A549 (cell line): ENCODE measurements around the gene AGBL4. TPM values are rescaled to one million over a fixed set of nuclear protein-coding genes. Genes with fewer than 3 reads are reported as not detected.

ENCODE experiments used
- ATAC-seq, 2 experiments: fragments of 200-7000 bp in 1 of 2; fragments of >200 bp in 1 of 2; cut with Nextera tagmentation in 1 of 2; cut with Tn5 transposase in 1 of 2; 3 replicates each; pipeline versions ENCODE4 v1.8.0 to v1.9.1; 2018 to 2020; ENCODE audit warnings: mild to moderate bottlenecking in 1 of 2, moderate library complexity in 1 of 2
- CTCF ChIA-PET: fragments of 300-600 bp; sonication (Branson Sonifier 250); formaldehyde crosslinking; extraction: SDS; loops from one replicate; lab custom pipeline; 2021; ENCODE audit warnings: antibody characterized with exemption, inconsistent platforms; lab: Yijun Ruan, JAX
- POLR2A ChIA-PET: fragments of 350-600 bp; formaldehyde crosslinking; extraction: SDS; loops from one replicate; lab custom pipeline; 2021; ENCODE audit warnings: antibody characterized with exemption, inconsistent platforms; lab: Yijun Ruan, JAX
- DNase-seq, 2 experiments: peaks; one replicate each; pipeline versions ENCODE4 v3.0.0 to v3.0.0-alpha.2; 2011 to 2016; ENCODE audit warnings: low read depth in 1 of 2, low spot score in 1 of 2
- FAIRE-seq: peaks from 2 replicates; lab custom pipeline; 2011; peaks lifted over from hg19 to GRCh38; lab: Jason Lieb, UNC
- H3K27ac ChIP-seq, 2 experiments: fragments of >200 bp; sonication (Bioruptor Twin); formaldehyde crosslinking; 3 replicates each; pipeline ENCODE4 v1.5.1; 2016 to 2017
- H3K4me1 ChIP-seq: fragments of >200 bp; sonication (Bioruptor Twin); formaldehyde crosslinking; 3 replicates; pipeline ENCODE4 v1.6.1; 2016
- H3K4me2 ChIP-seq: fragments of >200 bp; sonication (Bioruptor Twin); formaldehyde crosslinking; 3 replicates; pipeline ENCODE4 v1.6.1; 2016
- H3K4me3 ChIP-seq: fragments of >200 bp; sonication (Bioruptor Twin); formaldehyde crosslinking; 3 replicates; pipeline ENCODE4 v1.5.1; 2016
- H3K9me3 ChIP-seq: fragments of >200 bp; sonication (Bioruptor Twin); formaldehyde crosslinking; 3 replicates; pipeline ENCODE4 v1.6.1; 2016
- CBX8 ChIP-seq: fragments of 200-600 bp; sonication (generic); IDR thresholded peaks from 2 replicates; pipeline ENCODE4 v1.6.1; 2016
- CEBPB ChIP-seq, 2 experiments: fragments of >200 bp in 1 of 2; sonication (Bioruptor Twin) in 1 of 2; formaldehyde crosslinking in 1 of 2; IDR thresholded peaks; 2 replicates each; pipeline ENCODE4 v1.6.1; 2012 to 2016
- EHF ChIP-seq: fragments of 250-450 bp; sonication (Bioruptor Pico); IDR thresholded peaks from 2 replicates; pipeline ENCODE4 v1.5.0; 2020; ENCODE audit warnings: mild to moderate bottlenecking
- EHMT2 ChIP-seq: fragments of 200-600 bp; sonication (generic); IDR thresholded peaks from 2 replicates; pipeline ENCODE4 v1.6.1; 2016; ENCODE audit warnings: antibody characterized with exemption, low read depth, mild to moderate bottlenecking, moderate library complexity
- ESRRA ChIP-seq: fragments of 150-350 bp; IDR thresholded peaks from 2 replicates; pipeline ENCODE4 v1.6.1; 2014; ENCODE audit warnings: mild to moderate bottlenecking, low read length, borderline replicate concordance
- FOSL2 ChIP-seq, 2 experiments: fragments of 450-650 bp in 1 of 2; fragments of >200 bp in 1 of 2; sonication (Bioruptor Twin) in 1 of 2; formaldehyde crosslinking; IDR thresholded peaks; 2 replicates each; pipeline versions ENCODE4 v1.5.0 to v1.6.1; 2016 to 2020; ENCODE audit warnings: mild to moderate bottlenecking in 1 of 2, moderate library complexity in 1 of 2
- FOXS1 ChIP-seq: fragments of 250-450 bp; sonication (Bioruptor Pico); IDR thresholded peaks from 2 replicates; pipeline ENCODE4 v1.5.0; 2020; ENCODE audit warnings: mild to moderate bottlenecking, moderate library complexity
- GATA3 ChIP-seq: IDR thresholded peaks from 2 replicates; pipeline ENCODE4 v1.6.1; 2012; ENCODE audit warnings: borderline replicate concordance
- HEYL ChIP-seq: fragments of 250-450 bp; sonication (Bioruptor Pico); IDR thresholded peaks from 2 replicates; pipeline ENCODE4 v1.8.0; 2021; ENCODE audit warnings: mild to moderate bottlenecking, moderate library complexity
- JUN ChIP-seq, 2 experiments: fragments of >200 bp; sonication (Bioruptor Twin); formaldehyde crosslinking; IDR thresholded peaks; 2 replicates in 1 of 2; 3 replicates in 1 of 2; pipeline ENCODE4 v1.6.1; 2016 to 2017
- JUNB ChIP-seq: fragments of >200 bp; sonication (Bioruptor Twin); formaldehyde crosslinking; IDR thresholded peaks from 2 replicates; pipeline ENCODE4 v1.6.1; 2016
- KDM1A ChIP-seq: fragments of 200-600 bp; sonication (generic); IDR thresholded peaks from 2 replicates; pipeline ENCODE4 v1.6.1; 2016; ENCODE audit warnings: low read depth, mild to moderate bottlenecking
- KDM5A ChIP-seq: fragments of 200-600 bp; sonication (generic); IDR thresholded peaks from 2 replicates; pipeline ENCODE4 v1.6.1; 2016; ENCODE audit warnings: antibody characterized with exemption, mild to moderate bottlenecking
- MAZ ChIP-seq: fragments of 150-350 bp; IDR thresholded peaks from 2 replicates; pipeline ENCODE4 v1.6.1; 2014; ENCODE audit warnings: antibody characterized with exemption, low read depth, low read length, borderline replicate concordance
- MYC ChIP-seq: IDR thresholded peaks from 2 replicates; pipeline ENCODE4 v1.6.1; 2012; ENCODE audit warnings: mild to moderate bottlenecking, inconsistent platforms, low read length, improper control_type of control experiment, borderline replicate concordance
- POLR2A ChIP-seq: IDR thresholded peaks from 2 replicates; pipeline ENCODE4 v1.6.1; 2012; ENCODE audit warnings: mild to moderate bottlenecking, low read length
- RARB ChIP-seq: fragments of 250-450 bp; sonication (Bioruptor Pico); IDR thresholded peaks from 2 replicates; pipeline ENCODE4 v1.8.0; 2021; ENCODE audit warnings: mild to moderate bottlenecking, moderate library complexity
- RCOR1 ChIP-seq: fragments of 150-350 bp; IDR thresholded peaks from 2 replicates; pipeline ENCODE4 v1.6.1; 2014; ENCODE audit warnings: antibody characterized with exemption, low read length, low read depth
- RNF2 ChIP-seq: fragments of 200-600 bp; sonication (generic); IDR thresholded peaks from 2 replicates; pipeline ENCODE4 v1.6.1; 2016; ENCODE audit warnings: low read depth, mild to moderate bottlenecking, antibody characterized with exemption, moderate library complexity, borderline replicate concordance
- SMC3 ChIP-seq: fragments of >200 bp; sonication (Bioruptor Twin); formaldehyde crosslinking; IDR thresholded peaks from 3 replicates; pipeline ENCODE4 v1.6.1; 2018; ENCODE audit warnings: inconsistent platforms
- SREBF2 ChIP-seq: fragments of 450-650 bp; IDR thresholded peaks from 2 replicates; pipeline ENCODE4 v1.6.1; 2014; ENCODE audit warnings: mild to moderate bottlenecking, moderate library complexity
- TFCP2L1 ChIP-seq: fragments of 250-450 bp; sonication (Bioruptor Pico); IDR thresholded peaks from 2 replicates; pipeline ENCODE4 v1.5.0; 2021; ENCODE audit warnings: mild to moderate bottlenecking
- TP53 ChIP-seq: fragments of 250-450 bp; sonication (Bioruptor Pico); IDR thresholded peaks from 2 replicates; pipeline ENCODE4 v1.5.0; 2021; ENCODE audit warnings: mild to moderate bottlenecking, moderate library complexity
- ZC3H11A ChIP-seq: fragments of 450-650 bp; IDR thresholded peaks from 2 replicates; pipeline ENCODE4 v1.6.1; 2014; ENCODE audit warnings: antibody characterized with exemption, mild to moderate bottlenecking
- ZNF302 ChIP-seq: fragments of 250-450 bp; sonication (Bioruptor Pico); IDR thresholded peaks from 2 replicates; pipeline ENCODE4 v1.9.0; 2021; ENCODE audit warnings: inconsistent platforms, mild to moderate bottlenecking, moderate library complexity
- ZSCAN20 ChIP-seq: fragments of 250-450 bp; sonication (Bioruptor Pico); IDR thresholded peaks from 2 replicates; pipeline ENCODE4 v1.8.0; 2022; ENCODE audit warnings: mild to moderate bottlenecking, moderate library complexity
- WGBS: methylation state at CpG from one replicate; pipeline ENCODE4 v1.1.6; 2017; ENCODE audit errors: missing lambda C conversion rate; 5-methylcytosine and 5-hydroxymethylcytosine counted together
- polyA plus RNA-seq, 4 experiments: library from polyadenylated mRNA; depleted of rRNA in 3 of 4; stranded (reverse); fragments of >200 nt; fragmentation: RNase III in 1 of 4; extraction: RNeasy Plus Mini Kit Qiagen cat#74134 plus additional on column Dnase treatment in 1 of 4; gene quantifications; 2 replicates in 3 of 4; 3 replicates in 1 of 4; pipeline ENCODE4 v1.2.3, GENCODE V29; 2011 to 2017
- TF ChIP-seq, protein P1 (sequence below): fragments of 250-450 bp; sonication (Bioruptor Pico); IDR thresholded peaks from 2 replicates; pipeline ENCODE4 v1.5.0; 2021; ENCODE audit warnings: mild to moderate bottlenecking, moderate library complexity, borderline replicate concordance
- TF ChIP-seq, protein P2 (sequence below): fragments of >200 bp; sonication (Bioruptor Twin); formaldehyde crosslinking; IDR thresholded peaks from 3 replicates; pipeline ENCODE4 v1.6.1; 2016
- TF ChIP-seq, protein P3 (sequence below): fragments of 150-350 bp; IDR thresholded peaks from 2 replicates; pipeline ENCODE4 v1.6.1; 2014; ENCODE audit warnings: low read depth, mild to moderate bottlenecking, low read length
- TF ChIP-seq, protein P4 (sequence below): fragments of 450-650 bp; IDR thresholded peaks from 2 replicates; pipeline ENCODE4 v1.6.1; 2014; ENCODE audit warnings: antibody characterized with exemption
- TF ChIP-seq, protein P5 (sequence below): IDR thresholded peaks from 2 replicates; pipeline ENCODE4 v1.6.1; 2012; ENCODE audit warnings: low read depth, borderline replicate concordance

Gene AGBL4
- polyA plus RNA-seq, 2 of the 4 experiments (the other 2 are of a cell fraction): not detected

DNA sequence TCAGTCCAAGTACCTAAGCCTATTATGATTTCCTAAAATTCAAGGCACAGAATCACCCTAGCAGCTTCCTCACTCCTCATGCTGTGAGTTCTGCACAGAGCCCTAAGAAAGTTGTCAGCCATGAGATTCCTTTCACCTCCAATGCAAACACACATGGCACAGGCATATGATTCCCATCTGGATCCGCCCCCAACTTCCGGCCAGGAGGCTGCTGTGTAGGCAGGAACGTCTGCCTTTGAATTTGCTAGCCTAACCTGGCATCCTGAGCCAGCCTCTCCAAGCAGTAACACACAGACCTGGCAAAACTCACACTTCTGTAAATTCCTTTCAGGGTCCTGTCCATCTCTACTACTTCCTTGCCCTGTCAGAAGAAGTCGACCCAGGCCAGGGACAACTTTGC, 726.0 kb downstream of the AGBL4 start:
- FAIRE-seq: no peak
- no peak overlapping the region for H3K4me2 ChIP-seq
- WGBS: 6% methylated on average over 4 of the region's 4 CpGs
- H3K27ac ChIP-seq: no peak overlapping the region
- ATAC-seq: no peak
- no peak for DNase-seq
- H3K4me1 ChIP-seq: no peaks in the 10 kb centered on the region
- ChIA-PET CTCF (no interaction called here), POLR2A (no interaction called here)
- TF ChIP-seq MAZ (no peak), ESRRA (no peak), JUN (IDR thresholded peaks at IDR 0.05) (no peak), KDM5A (no peak), FOXS1 (CRISPR knock-in tag) (no peak), SMC3 (no peak), SREBF2 (no peak), RARB (CRISPR knock-in tag) (no peak), CBX8 (no peak), MYC (no peak), RCOR1 (no peak), ZSCAN20 (no peak), ZNF302 (CRISPR knock-in tag) (no peak), POLR2A (no peak), KDM1A (no peak)
- TF ChIP-seq, protein P1, sequence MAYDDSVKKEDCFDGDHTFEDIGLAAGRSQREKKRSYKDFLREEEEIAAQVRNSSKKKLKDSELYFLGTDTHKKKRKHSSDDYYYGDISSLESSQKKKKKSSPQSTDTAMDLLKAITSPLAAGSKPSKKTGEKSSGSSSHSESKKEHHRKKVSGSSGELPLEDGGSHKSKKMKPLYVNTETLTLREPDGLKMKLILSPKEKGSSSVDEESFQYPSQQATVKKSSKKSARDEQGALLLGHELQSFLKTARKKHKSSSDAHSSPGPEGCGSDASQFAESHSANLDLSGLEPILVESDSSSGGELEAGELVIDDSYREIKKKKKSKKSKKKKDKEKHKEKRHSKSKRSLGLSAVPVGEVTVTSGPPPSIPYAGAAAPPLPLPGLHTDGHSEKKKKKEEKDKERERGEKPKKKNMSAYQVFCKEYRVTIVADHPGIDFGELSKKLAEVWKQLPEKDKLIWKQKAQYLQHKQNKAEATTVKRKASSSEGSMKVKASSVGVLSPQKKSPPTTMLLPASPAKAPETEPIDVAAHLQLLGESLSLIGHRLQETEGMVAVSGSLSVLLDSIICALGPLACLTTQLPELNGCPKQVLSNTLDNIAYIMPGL (CRISPR knock-in tag): no peak
- TF ChIP-seq, protein P2, sequence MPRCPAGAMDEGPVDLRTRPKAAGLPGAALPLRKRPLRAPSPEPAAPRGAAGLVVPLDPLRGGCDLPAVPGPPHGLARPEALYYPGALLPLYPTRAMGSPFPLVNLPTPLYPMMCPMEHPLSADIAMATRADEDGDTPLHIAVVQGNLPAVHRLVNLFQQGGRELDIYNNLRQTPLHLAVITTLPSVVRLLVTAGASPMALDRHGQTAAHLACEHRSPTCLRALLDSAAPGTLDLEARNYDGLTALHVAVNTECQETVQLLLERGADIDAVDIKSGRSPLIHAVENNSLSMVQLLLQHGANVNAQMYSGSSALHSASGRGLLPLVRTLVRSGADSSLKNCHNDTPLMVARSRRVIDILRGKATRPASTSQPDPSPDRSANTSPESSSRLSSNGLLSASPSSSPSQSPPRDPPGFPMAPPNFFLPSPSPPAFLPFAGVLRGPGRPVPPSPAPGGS: no peak
- TF ChIP-seq, protein P3, sequence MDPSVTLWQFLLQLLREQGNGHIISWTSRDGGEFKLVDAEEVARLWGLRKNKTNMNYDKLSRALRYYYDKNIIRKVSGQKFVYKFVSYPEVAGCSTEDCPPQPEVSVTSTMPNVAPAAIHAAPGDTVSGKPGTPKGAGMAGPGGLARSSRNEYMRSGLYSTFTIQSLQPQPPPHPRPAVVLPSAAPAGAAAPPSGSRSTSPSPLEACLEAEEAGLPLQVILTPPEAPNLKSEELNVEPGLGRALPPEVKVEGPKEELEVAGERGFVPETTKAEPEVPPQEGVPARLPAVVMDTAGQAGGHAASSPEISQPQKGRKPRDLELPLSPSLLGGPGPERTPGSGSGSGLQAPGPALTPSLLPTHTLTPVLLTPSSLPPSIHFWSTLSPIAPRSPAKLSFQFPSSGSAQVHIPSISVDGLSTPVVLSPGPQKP: no peak
- H3K9me3 ChIP-seq: no peaks in the 10 kb centered on the region
- H3K4me3 ChIP-seq: no peak overlapping the region

DNA sequence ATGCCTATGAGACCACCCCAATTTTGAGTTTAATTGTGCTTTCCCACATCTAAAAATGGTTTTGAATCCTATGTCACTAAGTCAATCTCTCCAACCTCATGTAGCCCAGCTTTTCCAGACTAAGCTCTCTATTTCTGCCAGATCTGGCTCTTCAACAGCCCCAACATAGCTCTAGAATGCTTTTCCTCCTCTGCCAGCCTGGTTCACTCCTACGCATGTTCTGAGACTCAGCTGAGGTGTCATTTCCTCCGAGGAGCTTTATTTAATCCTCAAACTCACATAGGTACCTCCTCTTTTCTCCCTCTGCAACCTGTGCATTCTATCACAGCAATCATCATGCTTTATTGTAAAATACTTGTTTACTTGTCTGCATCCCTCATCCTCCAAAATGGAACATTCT, 729.2 kb downstream of the AGBL4 start:
- H3K4me1 ChIP-seq: no peaks in the 10 kb centered on the region
- ATAC-seq (no peak), DNase-seq (no peak), FAIRE-seq (no peak)
- TF ChIP-seq JUN (IDR thresholded peaks at IDR 0.05) (no peak), TP53 (no peak), EHF (CRISPR knock-in tag) (no peak), JUNB (no peak), RCOR1 (no peak)
- TF ChIP-seq, protein P4, sequence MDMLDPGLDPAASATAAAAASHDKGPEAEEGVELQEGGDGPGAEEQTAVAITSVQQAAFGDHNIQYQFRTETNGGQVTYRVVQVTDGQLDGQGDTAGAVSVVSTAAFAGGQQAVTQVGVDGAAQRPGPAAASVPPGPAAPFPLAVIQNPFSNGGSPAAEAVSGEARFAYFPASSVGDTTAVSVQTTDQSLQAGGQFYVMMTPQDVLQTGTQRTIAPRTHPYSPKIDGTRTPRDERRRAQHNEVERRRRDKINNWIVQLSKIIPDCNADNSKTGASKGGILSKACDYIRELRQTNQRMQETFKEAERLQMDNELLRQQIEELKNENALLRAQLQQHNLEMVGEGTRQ: no peak
- no peaks in the 10 kb centered on the region for H3K9me3 ChIP-seq
- no peak overlapping the region for H3K4me3 ChIP-seq
- POLR2A ChIA-PET: no interaction called here
- CTCF ChIA-PET: no interaction called here
- H3K27ac ChIP-seq: no peak overlapping the region
- no peak overlapping the region for H3K4me2 ChIP-seq
- 15% methylated on average over 2 of the region's 2 CpGs for WGBS

DNA sequence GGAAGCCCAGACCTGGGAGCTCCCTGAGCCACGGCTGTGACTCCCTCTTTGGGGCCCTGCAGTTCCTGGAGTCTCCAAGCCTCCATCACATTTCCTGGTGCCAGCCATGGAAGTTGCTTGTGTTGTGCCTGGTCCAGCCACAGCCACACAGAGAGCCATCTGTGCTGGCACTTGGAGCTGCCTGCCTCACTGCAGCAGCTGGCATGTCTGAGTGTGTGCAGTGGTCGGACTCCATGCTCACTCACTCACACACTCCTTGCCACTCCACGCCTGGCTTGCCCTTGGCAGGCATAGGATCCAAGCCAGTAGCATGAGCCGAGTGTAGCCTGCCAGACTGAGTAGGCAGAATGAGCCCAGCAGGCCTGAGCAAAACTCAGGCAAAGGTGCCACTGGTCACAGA, 730.7 kb downstream of the AGBL4 start:
- no peak overlapping the region for H3K4me3 ChIP-seq
- WGBS: 0% methylated on average over 2 of the region's 4 CpGs
- ChIA-PET CTCF (no interaction called here), POLR2A (no interaction called here)
- H3K27ac ChIP-seq: no peak overlapping the region
- H3K4me1 ChIP-seq: no peaks in the 10 kb centered on the region
- no peak for DNase-seq
- FAIRE-seq: no peak
- no peak for ATAC-seq
- no peak overlapping the region for H3K4me2 ChIP-seq
- no peaks in the 10 kb centered on the region for H3K9me3 ChIP-seq
- TF ChIP-seq GATA3: no peak
- TF ChIP-seq, protein P4: no peak
- TF ChIP-seq EHMT2: no peak
- no peak for TF ChIP-seq ZC3H11A
- no peak for TF ChIP-seq CEBPB (IDR thresholded peaks at IDR 0.05)
- TF ChIP-seq, protein P5, sequence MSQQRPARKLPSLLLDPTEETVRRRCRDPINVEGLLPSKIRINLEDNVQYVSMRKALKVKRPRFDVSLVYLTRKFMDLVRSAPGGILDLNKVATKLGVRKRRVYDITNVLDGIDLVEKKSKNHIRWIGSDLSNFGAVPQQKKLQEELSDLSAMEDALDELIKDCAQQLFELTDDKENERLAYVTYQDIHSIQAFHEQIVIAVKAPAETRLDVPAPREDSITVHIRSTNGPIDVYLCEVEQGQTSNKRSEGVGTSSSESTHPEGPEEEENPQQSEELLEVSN: no peak
- no peak for TF ChIP-seq ZSCAN20
- no peak for TF ChIP-seq TFCP2L1
- no peak for TF ChIP-seq RNF2
- no peak for TF ChIP-seq FOSL2 (IDR thresholded peaks at IDR 0.05)
- TF ChIP-seq FOSL2 (CRISPR knock-in tag; IDR thresholded peaks at IDR 0.05): no peak
- no peak for TF ChIP-seq HEYL (CRISPR knock-in tag)
- no peak for TF ChIP-seq JUNB
